Caco-2 (cell line): ENCODE data around the gene PPP2CA. TPM values are rescaled to one million over a fixed set of nuclear protein-coding genes. Genes with fewer than 3 reads are reported as not detected.

ENCODE experiments used
- BruUV-seq: library from RNA; stranded (reverse); fragments of 400-500 nt; replicated peaks from 2 replicates; lab custom pipeline; 2021; lab: Mats Ljungman, UMichigan
- CTCF ChIA-PET: fragments of 300-600 bp; sonication (Branson Sonifier 250); formaldehyde crosslinking; loops from one replicate; lab custom pipeline; 2022; ENCODE audit warnings: antibody characterized with exemption; lab: Charles Lee
- POLR2A ChIA-PET: fragments of 300-600 bp; sonication (Branson Sonifier 250); formaldehyde crosslinking; loops from one replicate; lab custom pipeline; 2022; ENCODE audit warnings: antibody characterized with exemption; lab: Charles Lee
- DNase-seq, 2 experiments: peaks; one replicate each; pipeline versions ENCODE4 v3.0.0 to v3.0.0-alpha.2; 2020 to 2022
- H3K27me3 ChIP-seq: replicated peaks from 2 replicates; pipeline ENCODE4 v1.6.0; 2011; ENCODE audit warnings: low read length; ENCODE audit not compliant: control insufficient read depth, insufficient read depth
- H3K36me3 ChIP-seq: 2 replicates; pipeline ENCODE4 v1.5.1; 2011; ENCODE audit warnings: low read length; ENCODE audit not compliant: control insufficient read depth, insufficient read depth
- H3K4me1 ChIP-seq: fragments of 250-450 bp; sonication (Bioruptor Pico); 2 replicates; pipeline ENCODE4 v1.5.1; 2020; ENCODE audit warnings: mild to moderate bottlenecking
- H3K4me3 ChIP-seq: 2 replicates; pipeline ENCODE4 v1.5.1; 2011; ENCODE audit warnings: low read depth, mild to moderate bottlenecking, control low read depth, low read length
- H3K9me3 ChIP-seq: fragments of 250-450 bp; sonication (Bioruptor Pico); 2 replicates; pipeline ENCODE4 v1.5.1; 2020; ENCODE audit warnings: mild to moderate bottlenecking, moderate library complexity
- H3K27ac Mint-ChIP-seq: one replicate; pipeline ENCODE4 v1.8.0; 2022; ENCODE audit warnings: mixed read lengths; ENCODE audit not compliant: unreplicated experiment
- H3K27me3 Mint-ChIP-seq: one replicate; pipeline ENCODE4 v1.8.0; 2022; ENCODE audit warnings: mixed read lengths; ENCODE audit not compliant: insufficient read depth, unreplicated experiment
- H3K36me3 Mint-ChIP-seq: one replicate; pipeline ENCODE4 v1.8.0; 2022; ENCODE audit warnings: mild to moderate bottlenecking, mixed read lengths; ENCODE audit not compliant: insufficient read depth, unreplicated experiment
- H3K4me1 Mint-ChIP-seq: one replicate; pipeline ENCODE4 v1.8.0; 2022; ENCODE audit warnings: low read depth, mixed read lengths; ENCODE audit not compliant: unreplicated experiment
- H3K4me3 Mint-ChIP-seq: one replicate; pipeline ENCODE4 v1.8.0; 2022; ENCODE audit warnings: mild to moderate bottlenecking, moderate library complexity, mixed read lengths; ENCODE audit not compliant: unreplicated experiment
- H3K9me3 Mint-ChIP-seq: one replicate; pipeline ENCODE4 v1.8.0; 2022; ENCODE audit warnings: mixed read lengths; ENCODE audit not compliant: unreplicated experiment
- intact Hi-C: fragments of 100-400 bp; cut with micrococcal nuclease; formaldehyde crosslinking; loops from one replicate; pipeline ENCODE4 v1.10.0; 2022; ENCODE audit not compliant: unreplicated experiment
- total RNA-seq: library from RNA; stranded (reverse); gene quantifications from 2 replicates; pipeline ENCODE4 v1.2.3, GENCODE V29; 2022
- TF ChIP-seq, protein P1 (sequence below), 2 experiments: fragments of 200-600 bp in 1 of 2; IDR thresholded peaks; 1 replicate in 1 of 2; 2 replicates in 1 of 2; pipeline versions ENCODE4 v1.5.1 to v1.8.0; 2011 to 2022; ENCODE audit warnings: antibody characterized with exemption in 1 of 2, control low read depth in 1 of 2, inconsistent platforms in 1 of 2, low read depth in 1 of 2, low read length in 1 of 2, mild to moderate bottlenecking in 1 of 2, moderate library complexity in 1 of 2; ENCODE audit not compliant: insufficient read depth in 1 of 2, severe bottlenecking in 1 of 2, unreplicated experiment in 1 of 2

Gene PPP2CA
- total RNA-seq, 1 experiment from 2014 or later, result 224 TPM

DNA sequence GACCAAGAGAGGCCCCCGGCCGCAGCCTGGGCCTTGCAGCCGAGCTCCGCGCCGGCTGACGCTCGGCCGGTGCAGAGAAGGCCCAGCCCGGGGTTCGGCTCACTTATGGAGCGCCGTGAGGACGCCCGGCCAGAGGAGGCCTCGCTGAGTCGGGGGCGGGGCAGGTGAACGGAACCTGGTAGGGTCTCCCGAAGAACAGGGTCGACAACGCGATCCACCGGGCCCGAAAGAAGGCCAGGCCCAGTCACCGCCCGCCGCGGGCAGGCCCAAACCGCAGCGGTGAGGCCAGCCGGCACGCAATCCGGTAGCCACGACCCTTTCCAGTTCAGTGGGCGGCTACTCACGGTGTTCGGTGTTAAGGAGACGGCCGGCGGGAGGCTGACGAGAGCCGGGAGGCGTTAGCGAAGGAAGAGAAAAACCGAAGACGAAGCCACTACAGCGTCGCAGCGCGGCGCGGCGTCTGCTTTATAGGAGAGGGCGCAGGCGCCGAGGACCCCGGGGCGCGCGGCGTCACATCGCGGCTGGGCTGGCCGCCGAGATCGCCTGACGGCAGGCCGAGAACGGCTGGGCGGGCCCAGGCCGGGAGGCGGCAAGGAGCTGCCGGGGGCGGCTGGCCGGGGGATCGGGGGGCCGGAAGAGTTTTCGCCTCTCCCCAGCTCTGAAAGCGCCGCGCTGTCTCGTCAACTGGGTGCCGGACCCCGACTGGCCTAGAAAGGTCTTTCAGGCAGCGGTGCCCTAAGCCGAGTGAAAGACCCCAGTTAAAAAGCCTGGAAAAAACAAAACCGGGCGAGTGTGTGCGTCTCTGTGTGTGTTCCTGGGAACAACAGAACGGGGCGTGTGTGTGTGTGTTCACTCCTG is 49.1 kb downstream of the PPP2CA start, which contains the start of gene SKP1:
SKP1 (minus strand) TSS at position 440 of the 858 bp plus-strand sequence. CDS start 2,928 bp downstream, outside the sequence.
- Histone ChIP-seq H3K36me3 (peaks cover 2% of the 10 kb centered on the region; the same call in 1 of the 2 replicates), H3K27me3 (no peaks in the 10 kb centered on the region), H3K9me3 (no peaks in the 10 kb centered on the region), H3K4me1 (peaks cover 8% of the 10 kb centered on the region; the same call in 1 of the 2 replicates), H3K4me3 (peak within 1 kb of the TSS; percentile 97)
- no TSS peak for BruUV-seq
- CTCF ChIA-PET, result interaction anchor here (1.0 to 1.2 kb wide), 2 partner anchors 35 to 137 kb away, joined by 3 read pairs; no protein-coding TSS in a partner anchor
- peak; percentile 83 to 91 for DNase-seq
- Mint-ChIP-seq H3K36me3 (peaks cover 50% of the 10 kb centered on the region), H3K27me3 (no peaks in the 10 kb centered on the region), H3K4me1 (peaks cover 8% of the 10 kb centered on the region), H3K4me3 (peak within 1 kb of the TSS; percentile 93), H3K27ac (peak within 1 kb of the TSS; percentile 98), H3K9me3 (no peaks in the 10 kb centered on the region)
- intact Hi-C loops, result loop anchor here (2.0 to 10.0 kb wide), 2 partner anchors 50 to 558 kb away; partner anchors contain the start of genes CAMLG and PPP2CA
- POLR2A ChIA-PET, result interaction anchor here (0.5 to 3.4 kb wide), 12 partner anchors 9 to 462 kb away, joined by 3 to 32 read pairs (median 4); partner anchors contain the start of genes PPP2CA and UBE2B
- TF ChIP-seq, protein P1, sequence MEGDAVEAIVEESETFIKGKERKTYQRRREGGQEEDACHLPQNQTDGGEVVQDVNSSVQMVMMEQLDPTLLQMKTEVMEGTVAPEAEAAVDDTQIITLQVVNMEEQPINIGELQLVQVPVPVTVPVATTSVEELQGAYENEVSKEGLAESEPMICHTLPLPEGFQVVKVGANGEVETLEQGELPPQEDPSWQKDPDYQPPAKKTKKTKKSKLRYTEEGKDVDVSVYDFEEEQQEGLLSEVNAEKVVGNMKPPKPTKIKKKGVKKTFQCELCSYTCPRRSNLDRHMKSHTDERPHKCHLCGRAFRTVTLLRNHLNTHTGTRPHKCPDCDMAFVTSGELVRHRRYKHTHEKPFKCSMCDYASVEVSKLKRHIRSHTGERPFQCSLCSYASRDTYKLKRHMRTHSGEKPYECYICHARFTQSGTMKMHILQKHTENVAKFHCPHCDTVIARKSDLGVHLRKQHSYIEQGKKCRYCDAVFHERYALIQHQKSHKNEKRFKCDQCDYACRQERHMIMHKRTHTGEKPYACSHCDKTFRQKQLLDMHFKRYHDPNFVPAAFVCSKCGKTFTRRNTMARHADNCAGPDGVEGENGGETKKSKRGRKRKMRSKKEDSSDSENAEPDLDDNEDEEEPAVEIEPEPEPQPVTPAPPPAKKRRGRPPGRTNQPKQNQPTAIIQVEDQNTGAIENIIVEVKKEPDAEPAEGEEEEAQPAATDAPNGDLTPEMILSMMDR (IDR thresholded peaks at IDR 0.05; ENCODE audit: insufficient read depth in 1 of 2, low read depth in 1 of 2, low read length in 1 of 2, severe bottlenecking in 1 of 2, unreplicated experiment in 1 of 2), result no peak

DNA sequence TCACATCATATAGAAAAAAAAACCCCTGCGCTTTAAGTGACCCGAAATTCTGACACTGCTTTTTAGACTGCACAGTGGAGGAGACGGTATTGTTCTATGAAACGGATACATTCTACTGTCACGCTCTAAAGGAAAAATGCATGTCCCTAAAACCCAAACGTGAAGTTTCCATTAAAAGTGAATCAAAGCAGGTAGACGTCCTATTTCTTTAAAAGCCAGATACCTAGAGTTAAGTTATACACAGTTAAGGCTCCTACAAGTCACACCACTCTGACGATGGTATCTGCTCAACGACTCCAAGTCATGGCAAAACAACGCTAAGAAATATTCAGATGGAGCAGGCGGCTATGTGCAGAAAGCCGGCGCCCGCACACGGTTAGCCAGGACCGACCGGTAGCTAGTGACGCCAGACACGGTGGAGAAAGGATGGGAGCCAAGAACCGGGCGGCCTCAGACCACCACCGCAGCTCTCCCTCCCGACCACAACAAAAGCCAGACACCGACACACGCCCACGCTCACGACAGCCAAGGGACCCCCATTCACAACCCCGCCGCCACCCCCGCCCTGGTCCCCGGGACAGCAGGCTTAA is 49.9 kb downstream of the PPP2CA start:
- no peak for DNase-seq
- Histone ChIP-seq H3K9me3 (no peaks in the 10 kb centered on the region), H3K36me3 (peaks cover 2% of the 10 kb centered on the region; the same call in 1 of the 2 replicates), H3K27me3 (no peaks in the 10 kb centered on the region), H3K4me1 (peaks cover 8% of the 10 kb centered on the region; the same call in 1 of the 2 replicates), H3K4me3 (peak overlapping the region; percentile 97)
- Mint-ChIP-seq H3K4me3 (peak overlapping the region; percentile 93), H3K9me3 (no peaks in the 10 kb centered on the region), H3K27me3 (no peaks in the 10 kb centered on the region), H3K4me1 (peaks cover 8% of the 10 kb centered on the region), H3K36me3 (peaks cover 57% of the 10 kb centered on the region), H3K27ac (peak overlapping the region; percentile 98)
- TF ChIP-seq, protein P1 (IDR thresholded peaks at IDR 0.05; ENCODE audit: insufficient read depth in 1 of 2, low read depth in 1 of 2, low read length in 1 of 2, severe bottlenecking in 1 of 2, unreplicated experiment in 1 of 2), result no peak
- intact Hi-C loops, result loop anchor here (2.0 to 10.0 kb wide), 2 partner anchors 51 to 559 kb away; partner anchors contain the start of genes CAMLG and PPP2CA
- CTCF ChIA-PET, result interaction anchor here (1.2 kb wide), 1 partner anchor 137 kb away, joined by 3 read pairs; no protein-coding TSS in a partner anchor
- TSS peak; percentile 43 for BruUV-seq
- POLR2A ChIA-PET, result interaction anchor here (0.5 to 3.4 kb wide), 6 partner anchors 8 to 463 kb away, joined by 3 to 32 read pairs (median 4); partner anchors contain the start of gene PPP2CA
